PFSK-1 (cell line): ENCODE data around the gene LRCOL1.

Source experiments
- FOXP2 ChIP-seq: optimal IDR thresholded peaks from 2 replicates; pipeline ENCODE3; 2011; ENCODE audit warnings: borderline replicate concordance, control low read depth, inconsistent platforms; ENCODE audit not compliant: insufficient read depth; ENCODE audit errors: extremely low read length, extremely low read depth
- POLR2AphosphoS5 ChIP-seq: IDR thresholded peaks from 2 replicates; pipeline ENCODE4 v1.6.1; 2012; ENCODE audit warnings: low read depth, mild to moderate bottlenecking, control low read depth, low read length, moderate library complexity
- SIN3A ChIP-seq: IDR thresholded peaks from 2 replicates; pipeline ENCODE4 v1.6.1; 2012; ENCODE audit warnings: mild to moderate bottlenecking, low read length, moderate library complexity, borderline replicate concordance; ENCODE audit not compliant: insufficient read depth
- TAF1 ChIP-seq: IDR thresholded peaks from 2 replicates; pipeline ENCODE4 v1.6.1; 2012; ENCODE audit warnings: low read length, control low read depth, borderline replicate concordance; ENCODE audit not compliant: insufficient read depth
- TF ChIP-seq, protein P1 (sequence below), 2 experiments: IDR thresholded peaks; 2 replicates each; pipeline versions ENCODE4 v1.6.1 to v1.8.0; 2011 to 2012; ENCODE audit warnings: low read depth in 2 of 2, low read length in 2 of 2, control low read depth in 1 of 2, inconsistent platforms in 1 of 2, mild to moderate bottlenecking in 1 of 2, moderate library complexity in 1 of 2; ENCODE audit not compliant: insufficient read depth in 1 of 2

Gene LRCOL1

DNA sequence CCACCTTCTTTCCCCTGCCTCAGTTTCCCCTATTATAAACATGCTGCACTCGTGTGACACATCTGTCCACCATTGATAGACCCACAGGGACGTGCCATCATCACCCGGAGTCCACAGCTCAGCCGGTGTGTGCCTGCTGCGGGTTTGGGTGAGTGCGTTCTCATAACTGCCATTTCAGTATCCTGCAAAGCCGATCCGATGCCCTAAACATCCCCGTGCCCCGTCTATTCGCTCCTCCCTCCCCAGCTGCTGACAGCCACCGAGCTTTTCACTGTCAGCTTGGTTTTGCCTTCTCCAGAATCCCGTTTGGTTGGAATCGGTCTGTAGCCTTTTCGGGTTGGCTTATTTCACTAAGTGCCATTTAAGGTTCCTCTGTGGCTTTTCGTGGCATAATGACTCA, 3.9 kb downstream of the LRCOL1 start:
- TF ChIP-seq FOXP2 (no peak), TAF1 (no peak), SIN3A (no peak), POLR2AphosphoS5 (no peak)
- TF ChIP-seq, protein P1, sequence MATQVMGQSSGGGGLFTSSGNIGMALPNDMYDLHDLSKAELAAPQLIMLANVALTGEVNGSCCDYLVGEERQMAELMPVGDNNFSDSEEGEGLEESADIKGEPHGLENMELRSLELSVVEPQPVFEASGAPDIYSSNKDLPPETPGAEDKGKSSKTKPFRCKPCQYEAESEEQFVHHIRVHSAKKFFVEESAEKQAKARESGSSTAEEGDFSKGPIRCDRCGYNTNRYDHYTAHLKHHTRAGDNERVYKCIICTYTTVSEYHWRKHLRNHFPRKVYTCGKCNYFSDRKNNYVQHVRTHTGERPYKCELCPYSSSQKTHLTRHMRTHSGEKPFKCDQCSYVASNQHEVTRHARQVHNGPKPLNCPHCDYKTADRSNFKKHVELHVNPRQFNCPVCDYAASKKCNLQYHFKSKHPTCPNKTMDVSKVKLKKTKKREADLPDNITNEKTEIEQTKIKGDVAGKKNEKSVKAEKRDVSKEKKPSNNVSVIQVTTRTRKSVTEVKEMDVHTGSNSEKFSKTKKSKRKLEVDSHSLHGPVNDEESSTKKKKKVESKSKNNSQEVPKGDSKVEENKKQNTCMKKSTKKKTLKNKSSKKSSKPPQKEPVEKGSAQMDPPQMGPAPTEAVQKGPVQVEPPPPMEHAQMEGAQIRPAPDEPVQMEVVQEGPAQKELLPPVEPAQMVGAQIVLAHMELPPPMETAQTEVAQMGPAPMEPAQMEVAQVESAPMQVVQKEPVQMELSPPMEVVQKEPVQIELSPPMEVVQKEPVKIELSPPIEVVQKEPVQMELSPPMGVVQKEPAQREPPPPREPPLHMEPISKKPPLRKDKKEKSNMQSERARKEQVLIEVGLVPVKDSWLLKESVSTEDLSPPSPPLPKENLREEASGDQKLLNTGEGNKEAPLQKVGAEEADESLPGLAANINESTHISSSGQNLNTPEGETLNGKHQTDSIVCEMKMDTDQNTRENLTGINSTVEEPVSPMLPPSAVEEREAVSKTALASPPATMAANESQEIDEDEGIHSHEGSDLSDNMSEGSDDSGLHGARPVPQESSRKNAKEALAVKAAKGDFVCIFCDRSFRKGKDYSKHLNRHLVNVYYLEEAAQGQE (IDR thresholded peaks at IDR 0.05; ENCODE audit: insufficient read depth in 1 of 2, low read depth in 2 of 2, low read length in 2 of 2): no peak

DNA sequence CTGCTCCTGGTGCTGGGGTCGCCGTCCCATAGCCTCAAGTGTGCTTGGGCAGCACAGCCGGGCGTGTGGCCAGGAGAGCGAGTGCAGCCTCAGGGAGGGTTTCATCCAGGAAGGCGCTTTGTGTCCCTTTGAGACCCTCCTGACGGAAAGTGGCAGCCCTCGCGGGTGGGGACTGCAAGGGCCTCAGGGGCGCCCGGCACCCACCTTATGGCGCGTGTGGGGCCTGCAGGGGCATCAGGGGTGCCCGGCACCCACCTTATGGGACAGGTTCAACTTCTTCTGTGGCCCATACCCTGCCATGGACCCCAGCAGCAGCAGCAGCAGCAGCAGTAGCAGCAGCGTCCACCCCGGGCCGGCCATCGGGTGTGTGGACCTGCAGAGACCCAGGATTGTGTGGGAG, 4.5 kb downstream of the LRCOL1 start:
- no peak for TF ChIP-seq POLR2AphosphoS5
- TF ChIP-seq FOXP2: no peak
- TF ChIP-seq, protein P1 (IDR thresholded peaks at IDR 0.05; ENCODE audit: insufficient read depth in 1 of 2, low read depth in 2 of 2, low read length in 2 of 2): no peak
- TF ChIP-seq TAF1: no peak
- no peak for TF ChIP-seq SIN3A

DNA sequence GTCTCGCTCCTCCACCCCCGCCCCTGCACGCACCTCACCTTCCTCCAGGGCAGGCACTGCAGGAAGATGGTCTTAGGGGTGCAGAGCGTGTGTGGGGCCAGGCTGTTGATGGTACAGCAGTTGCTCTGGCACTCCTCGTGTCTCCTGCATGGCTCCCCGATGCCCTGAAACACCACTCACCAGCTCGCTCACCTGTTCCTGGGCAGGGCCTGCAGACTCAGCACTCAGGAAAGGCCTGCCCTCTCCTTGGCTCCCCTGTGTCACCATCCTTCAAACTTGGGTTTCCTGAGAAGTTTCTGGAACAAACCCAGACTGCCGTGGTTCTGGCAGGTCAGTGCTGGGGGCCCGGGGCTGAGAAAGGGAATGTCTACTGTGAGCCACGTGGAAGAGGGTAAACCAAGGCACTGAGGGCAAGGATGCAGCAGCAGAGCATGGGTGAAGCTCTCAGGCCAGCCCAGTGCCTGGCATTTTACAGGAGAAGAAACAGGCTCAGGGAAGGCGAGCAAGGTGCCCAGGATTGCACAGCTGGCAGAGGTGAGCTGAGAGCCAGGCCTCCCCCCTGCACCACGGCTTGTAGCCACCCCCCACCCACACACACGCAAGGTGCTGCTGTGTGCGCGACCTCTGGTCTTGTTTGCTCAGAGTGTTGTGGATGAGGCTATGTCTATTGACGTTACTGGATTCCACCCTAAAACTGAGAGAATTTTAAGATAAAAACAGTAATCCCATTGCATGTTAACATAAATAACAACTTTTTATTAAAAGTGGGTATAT, 5.5 kb downstream of the LRCOL1 start:
- TF ChIP-seq SIN3A: no peak
- TF ChIP-seq, protein P1 (IDR thresholded peaks at IDR 0.05; ENCODE audit: insufficient read depth in 1 of 2, low read depth in 2 of 2, low read length in 2 of 2): no peak
- TF ChIP-seq POLR2AphosphoS5: no peak
- TF ChIP-seq TAF1: no peak
- TF ChIP-seq FOXP2: no peak

DNA sequence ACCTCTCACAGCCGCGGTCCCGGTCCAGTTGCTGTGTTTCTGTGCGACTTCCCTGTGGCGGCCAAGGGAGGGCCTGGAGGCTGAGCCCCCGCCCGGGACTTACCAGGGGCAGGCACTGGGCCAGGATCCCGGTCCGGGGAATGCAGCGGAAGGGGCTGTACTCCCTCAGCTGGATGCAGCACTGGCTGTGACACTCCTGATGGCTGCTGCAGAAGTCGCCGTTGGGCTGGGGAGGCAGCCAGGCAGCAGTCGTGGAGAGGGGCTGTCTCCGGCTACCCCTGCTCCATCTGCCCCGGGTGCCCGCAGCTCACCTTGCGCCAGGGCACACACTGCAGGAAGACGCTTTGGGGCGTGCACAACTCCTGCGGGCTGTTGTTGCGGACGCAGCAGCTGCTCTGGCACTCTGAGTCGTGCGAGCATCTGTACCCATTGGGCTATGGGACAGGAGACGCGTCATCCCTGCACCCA, 6.2 kb downstream of the LRCOL1 start:
- no peak for TF ChIP-seq POLR2AphosphoS5
- no peak for TF ChIP-seq SIN3A

DNA sequence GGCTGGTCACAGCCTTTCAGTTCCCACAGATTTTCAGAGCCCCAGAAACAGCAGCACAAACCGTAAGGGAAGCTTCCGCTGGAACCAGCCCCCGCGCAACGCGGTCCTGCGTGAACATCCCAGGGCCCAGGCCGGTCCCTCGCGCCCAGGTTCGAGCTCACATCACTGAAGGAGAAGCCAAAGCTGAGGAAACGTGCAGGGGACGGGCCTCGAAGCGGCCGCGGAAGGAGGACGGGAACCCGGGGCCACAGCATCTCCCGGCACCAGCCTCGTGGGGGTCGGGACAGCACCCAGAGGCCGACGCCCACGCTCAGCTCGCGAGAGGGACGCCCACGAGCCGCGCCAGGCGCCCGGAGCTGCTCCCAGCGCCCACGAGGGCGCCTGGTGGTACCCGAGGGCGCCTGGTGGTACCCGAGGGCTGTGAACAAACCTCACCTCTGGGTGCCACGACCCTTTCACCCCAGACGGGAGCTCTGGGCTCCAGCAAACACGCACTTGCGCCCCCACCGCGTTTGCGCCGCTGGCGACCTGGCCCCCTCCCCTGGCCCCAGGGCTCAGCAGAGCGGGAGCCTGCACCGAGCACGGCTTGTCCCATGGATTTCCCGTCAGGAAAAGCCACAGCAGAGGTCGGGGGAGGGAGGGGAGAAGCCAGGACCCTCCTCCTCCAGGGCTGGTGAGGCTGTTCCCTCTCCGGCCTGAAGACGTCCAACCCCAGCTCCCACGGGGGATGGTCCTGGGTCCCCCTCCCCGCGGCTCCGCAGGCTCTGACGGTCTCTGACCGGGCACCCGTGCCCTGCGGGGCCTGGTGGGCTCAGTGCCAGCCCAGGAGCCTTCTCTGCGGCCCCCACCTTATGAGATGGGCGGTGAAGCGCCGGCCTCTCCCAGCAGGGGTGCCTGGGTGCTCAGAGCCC, 6.9 kb downstream of the LRCOL1 start:
- TF ChIP-seq, protein P1 (IDR thresholded peaks at IDR 0.05; ENCODE audit: insufficient read depth in 1 of 2, low read depth in 2 of 2, low read length in 2 of 2): no peak
- no peak for TF ChIP-seq FOXP2
- no peak for TF ChIP-seq POLR2AphosphoS5
- TF ChIP-seq SIN3A: no peak
- no peak for TF ChIP-seq TAF1
